ENCODE measurements around the gene ZBED3. TPM values are rescaled to one million over a fixed set of nuclear protein-coding genes. Genes with fewer than 3 reads are reported as not detected.
"Not testable (repeated sequence)": the region's sequence is repeated elsewhere in the genome, so short reads cannot be mapped to it uniquely, and the experiment has no call there.

Gene ZBED3, protein sequence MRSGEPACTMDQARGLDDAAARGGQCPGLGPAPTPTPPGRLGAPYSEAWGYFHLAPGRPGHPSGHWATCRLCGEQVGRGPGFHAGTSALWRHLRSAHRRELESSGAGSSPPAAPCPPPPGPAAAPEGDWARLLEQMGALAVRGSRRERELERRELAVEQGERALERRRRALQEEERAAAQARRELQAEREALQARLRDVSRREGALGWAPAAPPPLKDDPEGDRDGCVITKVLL
- total RNA-seq (2014; rRNA removed; shearing (Covaris generic)) = 1.3 and 4.1 TPM in 2 replicates

GRCh38 chr5:77086689-77087483, at the start of gene ZBED3:
Gene ZBED3, minus strand, starts transcription at chr5:77087285. Its CDS starts 9,407 bp downstream, at chr5:77077878.
- peak; percentile 86 for DNase-seq (ENCODE audit: low read depth)

DNA sequence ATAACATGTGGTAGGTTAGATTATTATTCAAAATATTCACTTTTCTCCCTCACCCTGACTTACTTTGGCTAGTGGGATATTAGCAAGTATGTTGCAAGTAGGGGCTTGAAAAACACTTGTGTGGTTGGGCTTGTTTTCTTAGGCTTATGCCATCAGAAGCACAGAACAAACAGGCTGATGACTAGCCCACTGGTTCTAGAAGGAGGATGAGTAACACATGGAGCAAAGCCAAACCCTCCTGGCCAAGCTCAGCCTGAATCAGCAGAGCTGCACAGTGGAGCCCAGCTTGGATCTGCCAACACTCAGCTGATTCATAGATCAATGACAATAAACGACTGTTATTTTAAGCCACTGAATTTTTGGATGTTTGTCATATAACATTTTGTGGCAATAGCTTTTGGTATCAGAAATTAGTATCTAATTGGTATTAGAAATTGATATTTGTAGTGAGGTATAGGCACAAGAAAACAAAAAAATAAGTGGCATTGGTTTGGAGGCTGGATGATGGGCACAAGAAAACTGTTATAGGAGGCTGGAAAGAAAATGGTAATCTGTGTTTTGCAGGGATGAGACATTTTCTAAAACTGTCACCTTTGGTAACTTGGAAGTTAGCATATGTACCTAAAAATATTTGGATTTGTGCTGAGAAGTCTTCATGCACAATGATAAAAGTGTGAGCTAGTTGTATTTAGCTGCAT, 46.1 kb upstream of the ZBED3 start:
- DNase-seq (ENCODE audit: low read depth) = peak; percentile 97

- DNase-seq (ENCODE audit: low read depth) = no peak
Measured at GRCh38 chr5:77131361-77131760, 44.3 kb upstream of the ZBED3 start.

DNA sequence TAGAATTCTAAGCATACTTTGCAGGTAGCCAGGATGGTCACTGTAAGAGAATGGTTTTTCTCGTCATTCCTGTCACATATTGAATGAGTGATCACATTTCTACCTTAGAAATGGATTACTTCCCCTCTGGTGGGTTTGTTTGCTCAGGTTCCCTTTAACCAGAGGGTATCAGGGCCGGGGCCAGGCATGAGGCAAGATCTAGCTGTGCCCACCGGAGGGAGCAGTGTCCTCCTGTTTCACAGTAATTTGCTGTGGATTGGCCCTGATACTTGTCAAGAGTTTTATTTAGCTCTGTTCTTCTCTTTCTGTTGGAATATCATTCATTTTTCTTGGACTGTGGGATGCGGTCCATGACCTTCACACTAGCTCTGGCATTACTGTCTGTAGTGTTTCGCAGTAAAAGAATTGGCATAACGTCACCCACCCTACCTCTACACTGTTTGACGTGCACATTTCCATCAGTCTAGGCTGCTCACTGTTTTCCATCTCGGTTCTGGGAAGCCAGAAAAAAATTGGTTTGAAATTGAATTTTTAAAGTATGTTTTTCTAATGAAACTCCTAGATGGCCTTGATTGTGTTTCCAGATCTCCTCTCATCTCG, 42.4 kb upstream of the ZBED3 start:
- DNase-seq (ENCODE audit: low read depth) = peak; percentile 37

GRCh38 chr5:77128411-77129061, 41.5 kb upstream of the ZBED3 start:
- DNase-seq (ENCODE audit: low read depth) = no peak

DNA sequence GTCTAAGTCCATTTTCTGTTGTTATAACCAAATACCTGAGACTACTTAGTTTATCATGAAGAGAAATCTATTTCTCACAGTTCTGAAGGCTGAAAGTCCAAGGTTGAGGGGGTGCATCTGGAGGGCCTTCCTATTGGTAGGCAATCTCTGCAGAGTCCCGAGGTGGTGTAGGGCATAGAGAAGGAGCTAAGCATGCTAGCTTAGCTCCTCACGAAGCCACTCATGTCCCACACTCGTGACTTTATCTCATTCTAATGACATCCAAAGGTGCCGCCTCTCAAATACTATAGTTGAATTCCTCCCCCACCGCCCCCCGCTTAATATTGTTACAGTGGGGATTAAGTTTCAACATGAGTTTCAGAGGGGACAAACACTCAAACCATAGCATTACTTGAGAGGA, 36.0 kb upstream of the ZBED3 start:
- no peak for DNase-seq (ENCODE audit: low read depth)

- no peak for DNase-seq (ENCODE audit: low read depth)
Measured at GRCh38 chr5:77120706-77121105, 33.6 kb upstream of the ZBED3 start.

DNA sequence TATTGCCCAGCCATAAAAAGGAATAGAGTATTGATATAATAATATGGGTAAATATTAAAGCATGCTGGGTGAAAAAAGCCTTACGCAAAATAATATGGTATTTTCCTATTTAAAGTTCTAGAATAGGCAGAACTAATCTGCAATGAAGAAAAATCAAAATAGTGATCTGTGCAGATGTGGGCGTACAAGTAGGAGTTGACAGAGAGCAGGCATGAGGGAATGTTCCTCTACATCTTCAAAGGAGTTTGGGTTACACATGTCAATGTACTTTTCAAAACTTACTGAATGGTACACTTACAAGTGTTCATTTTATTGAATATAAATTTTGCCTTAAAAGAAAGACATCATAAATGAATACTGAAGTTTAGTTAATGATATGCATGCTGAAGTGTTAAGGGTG, 33.0 kb upstream of the ZBED3 start:
- DNase-seq (ENCODE audit: low read depth) = no peak

DNA sequence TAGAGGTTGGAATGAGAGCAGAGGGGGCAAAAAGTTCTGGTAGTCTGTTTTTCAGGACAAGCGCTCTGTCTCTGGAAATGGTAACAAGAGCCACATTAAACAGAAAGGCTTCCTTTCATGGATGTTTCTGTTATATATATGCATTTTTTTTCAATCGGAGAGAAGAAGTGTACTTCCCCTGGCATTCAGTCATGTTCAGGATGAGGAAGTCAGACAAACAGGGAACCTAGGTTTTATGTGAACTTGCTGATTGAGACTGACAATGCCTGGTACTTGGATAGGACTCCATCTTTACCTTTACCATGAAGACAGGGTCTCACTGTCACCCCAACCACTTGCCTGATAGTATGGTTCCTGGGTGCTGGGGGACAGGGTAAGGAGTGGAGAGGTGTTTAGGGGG, 30.1 kb upstream of the ZBED3 start:
- DNase-seq (ENCODE audit: low read depth) = no peak

GRCh38 chr5:77107035-77107434, 19.9 kb upstream of the ZBED3 start:
- not testable (repeated sequence) for DNase-seq (ENCODE audit: low read depth)

- DNase-seq (ENCODE audit: low read depth) = no peak
Measured at GRCh38 chr5:77104813-77105212, 17.7 kb upstream of the ZBED3 start.

- no peak for DNase-seq (ENCODE audit: low read depth)
Measured at GRCh38 chr5:77103457-77103856, 16.4 kb upstream of the ZBED3 start.

DNA sequence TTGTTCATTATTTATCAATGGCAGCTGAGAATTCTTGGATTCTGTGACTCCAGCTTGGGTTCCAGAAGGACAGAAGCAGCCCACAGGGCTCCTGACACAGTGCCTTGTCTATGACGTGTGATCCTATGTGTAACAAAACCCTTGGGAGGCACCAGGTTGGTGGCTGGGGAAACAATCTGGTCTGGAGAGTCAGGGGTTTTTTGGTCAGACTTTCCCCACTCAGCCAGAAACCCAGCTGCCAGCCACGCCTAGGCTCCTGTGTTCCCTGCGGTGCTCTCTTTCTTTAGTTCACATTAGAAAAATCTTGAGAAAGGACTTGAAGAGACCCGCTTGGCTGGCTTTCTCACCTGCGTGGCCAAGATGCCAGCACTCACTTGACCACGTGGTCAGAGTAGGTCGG, 15.5 kb upstream of the ZBED3 start:
- no peak for DNase-seq (ENCODE audit: low read depth)

DNA sequence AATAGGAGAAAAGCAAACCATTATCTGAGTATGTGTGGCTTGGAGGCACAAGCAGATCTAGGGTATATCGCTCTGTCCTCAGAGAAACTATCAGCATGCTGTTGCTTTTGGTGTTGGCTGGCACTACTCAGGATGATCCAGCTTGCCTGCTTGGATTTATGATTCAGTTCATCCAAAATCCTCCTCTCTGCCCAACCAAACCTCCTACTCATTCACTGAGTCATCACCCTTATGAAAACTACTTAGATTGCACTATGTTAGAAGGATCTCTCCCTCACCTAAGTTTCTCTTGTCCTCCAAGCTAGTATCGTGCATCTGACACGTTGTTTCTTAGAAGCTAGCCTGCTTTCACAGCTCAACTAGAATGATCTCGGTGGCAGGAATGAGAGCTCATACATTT, 14.2 kb upstream of the ZBED3 start:
- DNase-seq (ENCODE audit: low read depth) = peak; percentile 65

- no peak for DNase-seq (ENCODE audit: low read depth)
Measured at GRCh38 chr5:77095189-77095588, 8.1 kb upstream of the ZBED3 start.

GRCh38 chr5:77087484-77088261, 588 bp upstream of the ZBED3 start:
- DNase-seq (ENCODE audit: low read depth) = no peak

GRCh38 chr5:77086368-77086688, 757 bp downstream of the ZBED3 start:
- DNase-seq (ENCODE audit: low read depth) = no peak

- DNase-seq (ENCODE audit: low read depth) = no peak
Measured at GRCh38 chr5:77083088-77083487, 4.0 kb downstream of the ZBED3 start.

DNA sequence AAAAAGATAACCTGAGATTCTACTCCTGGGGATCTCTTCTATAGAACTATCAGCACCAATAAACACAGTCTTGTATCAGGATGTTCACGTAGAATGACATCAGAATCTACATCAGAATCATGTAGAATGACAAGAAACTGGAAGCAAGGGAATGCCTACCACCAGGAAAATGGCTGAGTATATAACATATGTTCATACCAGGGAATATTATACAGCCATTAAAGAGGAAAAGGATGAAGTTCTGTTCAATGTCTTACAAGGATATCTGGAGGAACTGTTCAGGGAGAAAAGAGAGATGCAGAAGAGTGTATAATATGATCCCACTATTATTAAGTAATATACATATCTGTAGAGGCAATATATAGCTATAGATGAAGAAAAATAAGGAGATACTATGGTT, 4.8 kb downstream of the ZBED3 start:
- no peak for DNase-seq (ENCODE audit: low read depth)

DNA sequence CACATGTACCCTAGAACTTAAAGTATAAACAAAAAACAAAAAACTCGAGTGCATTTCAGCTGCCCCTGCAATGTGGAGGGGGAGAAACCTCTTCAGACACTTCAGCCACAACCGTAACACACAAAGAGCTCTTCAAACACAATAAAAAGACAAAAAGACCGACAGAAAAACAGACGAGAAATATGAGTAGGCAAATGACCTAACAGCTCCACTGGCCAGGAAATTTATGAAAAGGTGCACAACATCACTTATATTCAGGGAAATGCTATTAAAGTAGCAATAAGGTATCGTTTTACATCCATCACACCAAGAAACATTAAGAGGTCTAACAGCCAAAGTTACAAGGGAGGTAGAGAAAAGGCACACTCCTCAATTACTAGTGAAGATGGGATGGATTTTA, 6.2 kb downstream of the ZBED3 start:
- no peak for DNase-seq (ENCODE audit: low read depth)

GRCh38 chr5:77080479-77080878, 6.6 kb downstream of the ZBED3 start:
- DNase-seq (ENCODE audit: low read depth) = not testable (repeated sequence)

All from Daoy (cell line).